ENCODE data around the gene PPM1N.

PPM1N gene

DNA sequence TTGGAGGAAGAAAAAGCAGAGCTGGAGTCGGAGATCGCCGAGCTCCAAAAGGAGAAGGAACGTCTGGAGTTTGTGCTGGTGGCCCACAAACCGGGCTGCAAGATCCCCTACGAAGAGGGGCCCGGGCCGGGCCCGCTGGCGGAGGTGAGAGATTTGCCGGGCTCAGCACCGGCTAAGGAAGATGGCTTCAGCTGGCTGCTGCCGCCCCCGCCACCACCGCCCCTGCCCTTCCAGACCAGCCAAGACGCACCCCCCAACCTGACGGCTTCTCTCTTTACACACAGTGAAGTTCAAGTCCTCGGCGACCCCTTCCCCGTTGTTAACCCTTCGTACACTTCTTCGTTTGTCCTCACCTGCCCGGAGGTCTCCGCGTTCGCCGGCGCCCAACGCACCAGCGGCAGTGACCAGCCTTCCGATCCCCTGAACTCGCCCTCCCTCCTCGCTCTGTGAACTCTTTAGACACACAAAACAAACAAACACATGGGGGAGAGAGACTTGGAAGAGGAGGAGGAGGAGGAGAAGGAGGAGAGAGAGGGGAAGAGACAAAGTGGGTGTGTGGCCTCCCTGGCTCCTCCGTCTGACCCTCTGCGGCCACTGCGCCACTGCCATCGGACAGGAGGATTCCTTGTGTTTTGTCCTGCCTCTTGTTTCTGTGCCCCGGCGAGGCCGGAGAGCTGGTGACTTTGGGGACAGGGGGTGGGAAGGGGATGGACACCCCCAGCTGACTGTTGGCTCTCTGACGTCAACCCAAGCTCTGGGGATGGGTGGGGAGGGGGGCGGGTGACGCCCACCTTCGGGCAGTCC lies 25.5 kb upstream of the PPM1N start:
- TF ChIP-seq JUND (IDR thresholded peaks at IDR 0.05; ENCODE audit: low read depth): no peak
- DNase-seq (ENCODE audit: low read depth in 1 of 2, low spot score in 1 of 2): peak in 1 of 2 experiments; percentile 35
- in situ Hi-C loops (cut with HindIII; ENCODE audit: low pct_unique_long_range_greater_than_20kb, low sequenced_read_pairs): no loop called here

DNA sequence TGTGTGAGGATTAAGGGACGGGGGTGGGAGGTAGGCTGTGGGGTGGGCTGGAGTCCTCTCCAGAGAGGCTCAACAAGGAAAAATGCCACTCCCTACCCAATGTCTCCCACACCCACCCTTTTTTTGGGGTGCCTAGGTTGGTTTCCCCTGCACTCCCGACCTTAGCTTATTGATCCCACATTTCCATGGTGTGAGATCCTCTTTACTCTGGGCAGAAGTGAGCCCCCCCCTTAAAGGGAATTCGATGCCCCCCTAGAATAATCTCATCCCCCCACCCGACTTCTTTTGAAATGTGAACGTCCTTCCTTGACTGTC lies 24.9 kb upstream of the PPM1N start:
- no peak for DNase-seq (ENCODE audit: low read depth in 1 of 2, low spot score in 1 of 2)
- TF ChIP-seq JUND (IDR thresholded peaks at IDR 0.05; ENCODE audit: low read depth): no peak
- in situ Hi-C loops (cut with HindIII; ENCODE audit: low pct_unique_long_range_greater_than_20kb, low sequenced_read_pairs): no loop called here

DNA sequence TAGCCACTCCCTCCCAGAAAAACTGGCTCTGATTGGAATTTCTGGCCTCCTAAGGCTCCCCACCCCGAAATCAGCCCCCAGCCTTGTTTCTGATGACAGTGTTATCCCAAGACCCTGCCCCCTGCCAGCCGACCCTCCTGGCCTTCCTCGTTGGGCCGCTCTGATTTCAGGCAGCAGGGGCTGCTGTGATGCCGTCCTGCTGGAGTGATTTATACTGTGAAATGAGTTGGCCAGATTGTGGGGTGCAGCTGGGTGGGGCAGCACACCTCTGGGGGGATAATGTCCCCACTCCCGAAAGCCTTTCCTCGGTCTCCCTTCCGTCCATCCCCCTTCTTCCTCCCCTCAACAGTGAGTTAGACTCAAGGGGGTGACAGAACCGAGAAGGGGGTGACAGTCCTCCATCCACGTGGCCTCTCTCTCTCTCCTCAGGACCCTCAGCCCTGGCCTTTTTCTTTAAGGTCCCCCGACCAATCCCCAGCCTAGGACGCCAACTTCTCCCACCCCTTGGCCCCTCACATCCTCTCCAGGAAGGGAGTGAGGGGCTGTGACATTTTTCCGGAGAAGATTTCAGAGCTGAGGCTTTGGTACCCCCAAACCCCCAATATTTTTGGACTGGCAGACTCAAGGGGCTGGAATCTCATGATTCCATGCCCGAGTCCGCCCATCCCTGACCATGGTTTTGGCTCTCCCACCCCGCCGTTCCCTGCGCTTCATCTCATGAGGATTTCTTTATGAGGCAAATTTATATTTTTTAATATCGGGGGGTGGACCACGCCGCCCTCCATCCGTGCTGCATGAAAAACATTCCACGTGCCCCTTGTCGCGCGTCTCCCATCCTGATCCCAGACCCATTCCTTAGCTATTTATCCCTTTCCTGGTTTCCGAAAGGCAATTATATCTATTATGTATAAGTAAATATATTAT lies 24.3 kb upstream of the PPM1N start:
- in situ Hi-C loops (cut with HindIII; ENCODE audit: low pct_unique_long_range_greater_than_20kb, low sequenced_read_pairs): no loop called here
- no peak for DNase-seq (ENCODE audit: low read depth in 1 of 2, low spot score in 1 of 2)
- no peak for TF ChIP-seq JUND (IDR thresholded peaks at IDR 0.05; ENCODE audit: low read depth)

DNA sequence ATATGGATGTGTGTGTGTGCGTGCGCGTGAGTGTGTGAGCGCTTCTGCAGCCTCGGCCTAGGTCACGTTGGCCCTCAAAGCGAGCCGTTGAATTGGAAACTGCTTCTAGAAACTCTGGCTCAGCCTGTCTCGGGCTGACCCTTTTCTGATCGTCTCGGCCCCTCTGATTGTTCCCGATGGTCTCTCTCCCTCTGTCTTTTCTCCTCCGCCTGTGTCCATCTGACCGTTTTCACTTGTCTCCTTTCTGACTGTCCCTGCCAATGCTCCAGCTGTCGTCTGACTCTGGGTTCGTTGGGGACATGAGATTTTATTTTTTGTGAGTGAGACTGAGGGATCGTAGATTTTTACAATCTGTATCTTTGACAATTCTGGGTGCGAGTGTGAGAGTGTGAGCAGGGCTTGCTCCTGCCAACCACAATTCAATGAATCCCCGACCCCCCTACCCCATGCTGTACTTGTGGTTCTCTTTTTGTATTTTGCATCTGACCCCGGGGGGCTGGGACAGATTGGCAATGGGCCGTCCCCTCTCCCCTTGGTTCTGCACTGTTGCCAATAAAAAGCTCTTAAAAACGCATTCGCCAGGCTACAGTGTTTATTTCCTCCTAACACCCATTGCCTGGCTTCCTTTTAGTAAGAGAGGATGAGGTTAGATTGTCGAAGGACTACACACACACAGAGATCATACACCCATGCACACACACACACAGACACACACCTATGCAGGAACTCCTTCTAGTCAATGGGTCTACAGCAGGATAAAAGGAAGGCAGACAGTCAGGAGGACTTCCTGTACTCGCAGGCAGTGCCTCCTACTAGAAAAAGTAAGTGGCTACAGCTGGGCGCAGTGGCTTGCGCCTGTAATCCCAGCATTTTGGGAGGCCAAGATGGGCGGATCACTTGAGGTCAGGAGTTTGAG lies 23.4 kb upstream of the PPM1N start:
- in situ Hi-C loops (cut with HindIII; ENCODE audit: low pct_unique_long_range_greater_than_20kb, low sequenced_read_pairs): no loop called here
- TF ChIP-seq JUND (IDR thresholded peaks at IDR 0.05; ENCODE audit: low read depth): no peak
- DNase-seq (ENCODE audit: low read depth in 1 of 2, low spot score in 1 of 2): no peak

DNA sequence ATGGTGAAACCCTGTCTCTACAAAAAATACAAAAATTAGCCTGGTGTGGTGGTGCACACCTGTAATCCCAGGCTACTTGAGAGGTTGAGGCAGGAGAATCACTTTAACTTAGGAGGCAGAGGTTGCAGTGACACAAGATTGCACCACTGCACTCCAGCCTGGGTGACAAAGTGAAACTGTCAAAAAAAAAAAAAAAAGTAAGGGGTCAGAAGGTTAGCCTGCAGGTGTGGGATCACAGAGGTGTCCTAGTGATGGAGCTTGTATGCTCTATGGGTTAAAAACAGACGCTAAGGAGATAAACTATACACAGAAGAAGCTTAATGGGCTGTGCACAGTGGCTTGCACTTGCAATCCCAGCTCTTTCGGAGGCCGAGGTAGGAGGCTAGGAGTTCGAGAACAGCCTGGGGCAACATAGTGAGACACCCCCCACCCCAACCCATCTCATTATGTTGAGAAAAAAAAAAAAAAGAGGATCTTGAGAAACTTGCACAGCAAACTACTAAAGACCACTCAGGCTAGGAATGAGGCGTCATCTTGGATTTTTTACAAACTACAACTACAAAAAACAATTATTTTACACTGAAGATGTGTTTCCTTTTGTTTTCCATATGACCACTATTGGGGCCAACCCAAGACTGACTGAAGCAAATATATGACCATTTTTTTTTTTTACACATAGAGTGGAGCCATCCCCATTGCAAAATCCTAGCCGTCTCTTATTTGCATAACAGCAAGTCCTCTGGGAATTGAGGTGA lies 22.5 kb upstream of the PPM1N start:
- in situ Hi-C loops (cut with HindIII; ENCODE audit: low pct_unique_long_range_greater_than_20kb, low sequenced_read_pairs): no loop called here
- DNase-seq (ENCODE audit: low read depth in 1 of 2, low spot score in 1 of 2): no peak
- TF ChIP-seq JUND (IDR thresholded peaks at IDR 0.05; ENCODE audit: low read depth): no peak

DNA sequence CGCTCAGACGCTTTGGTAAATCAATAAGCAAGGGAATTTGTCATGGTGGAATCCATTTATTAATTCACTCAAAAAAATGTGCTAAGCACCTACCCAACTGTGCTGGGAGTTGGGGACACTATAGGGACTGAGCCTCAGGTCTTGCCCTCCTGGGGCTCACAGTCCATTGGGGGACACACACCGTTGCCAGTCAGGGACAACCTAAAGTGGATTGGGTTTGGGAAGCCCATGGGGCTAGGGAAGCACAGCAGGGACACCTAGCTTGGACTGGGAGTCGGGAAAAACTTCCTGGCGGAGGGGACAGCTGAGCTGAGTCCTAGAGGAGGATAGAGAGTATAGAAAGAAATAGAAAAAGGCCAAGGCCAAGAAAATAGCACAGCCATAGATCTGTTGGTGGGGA lies 21.9 kb upstream of the PPM1N start:
- DNase-seq (ENCODE audit: low read depth in 1 of 2, low spot score in 1 of 2): no peak
- in situ Hi-C loops (cut with HindIII; ENCODE audit: low pct_unique_long_range_greater_than_20kb, low sequenced_read_pairs): no loop called here
- TF ChIP-seq JUND (IDR thresholded peaks at IDR 0.05; ENCODE audit: low read depth): no peak

DNA sequence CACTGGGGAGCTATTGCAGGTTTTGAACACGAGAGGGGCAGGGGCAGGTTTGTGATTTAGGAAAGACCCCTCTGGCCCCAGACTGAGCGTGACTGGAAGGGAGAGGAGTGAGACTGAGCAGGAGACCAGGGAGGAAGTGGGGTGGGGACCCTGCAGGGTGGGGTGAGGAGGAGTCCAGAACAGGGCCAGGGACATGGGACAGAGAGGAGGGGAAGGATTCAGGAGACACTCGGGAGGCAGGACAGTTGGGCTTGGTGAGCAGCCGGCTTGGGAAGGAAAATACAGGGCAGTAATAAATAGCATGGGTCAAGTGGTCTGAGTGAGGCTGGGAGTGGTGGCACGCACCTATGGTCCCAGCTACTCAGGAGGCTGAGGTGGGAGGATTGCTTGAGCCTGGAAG lies 21.1 kb upstream of the PPM1N start:
- in situ Hi-C loops (cut with HindIII; ENCODE audit: low pct_unique_long_range_greater_than_20kb, low sequenced_read_pairs): no loop called here
- no peak for DNase-seq (ENCODE audit: low read depth in 1 of 2, low spot score in 1 of 2)
- TF ChIP-seq JUND (IDR thresholded peaks at IDR 0.05; ENCODE audit: low read depth): no peak

DNA sequence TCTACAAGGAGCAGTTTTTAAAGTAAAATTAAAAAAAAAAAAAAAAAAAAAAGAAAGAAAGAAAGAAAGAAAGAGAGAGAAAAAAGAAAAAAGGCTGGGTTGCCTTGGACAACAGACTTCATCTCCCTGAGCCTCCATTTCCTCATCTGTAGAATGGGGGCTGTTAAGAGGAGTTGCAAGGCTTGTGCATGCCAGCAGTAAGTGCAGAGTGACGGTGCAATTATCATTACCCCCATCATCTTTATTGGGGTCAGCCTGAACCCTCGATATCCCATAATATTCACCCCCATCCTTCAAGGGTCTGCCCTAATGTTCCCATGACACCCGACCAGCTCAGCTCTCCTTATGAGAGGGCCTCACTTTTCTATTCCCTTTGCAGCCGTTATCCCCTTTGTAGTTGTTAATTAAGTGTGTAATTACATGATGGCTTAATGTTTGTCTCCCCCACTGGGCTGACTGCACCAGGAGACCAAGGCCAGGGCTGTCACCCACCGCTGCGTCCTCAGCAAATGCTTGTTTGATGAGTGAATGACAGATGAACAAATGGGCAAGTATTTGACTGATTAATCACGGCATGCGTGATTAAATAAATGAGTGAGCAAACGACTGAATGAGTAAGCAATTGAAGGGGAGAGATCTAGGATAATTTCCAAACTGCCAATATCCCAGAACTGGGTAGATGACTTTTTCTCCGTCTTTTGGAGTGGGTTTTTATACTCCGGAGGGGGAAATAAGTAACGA lies 20.4 kb upstream of the PPM1N start:
- in situ Hi-C loops (cut with HindIII; ENCODE audit: low pct_unique_long_range_greater_than_20kb, low sequenced_read_pairs): no loop called here
- no peak for DNase-seq (ENCODE audit: low read depth in 1 of 2, low spot score in 1 of 2)
- TF ChIP-seq JUND (IDR thresholded peaks at IDR 0.05; ENCODE audit: low read depth): no peak

DNA sequence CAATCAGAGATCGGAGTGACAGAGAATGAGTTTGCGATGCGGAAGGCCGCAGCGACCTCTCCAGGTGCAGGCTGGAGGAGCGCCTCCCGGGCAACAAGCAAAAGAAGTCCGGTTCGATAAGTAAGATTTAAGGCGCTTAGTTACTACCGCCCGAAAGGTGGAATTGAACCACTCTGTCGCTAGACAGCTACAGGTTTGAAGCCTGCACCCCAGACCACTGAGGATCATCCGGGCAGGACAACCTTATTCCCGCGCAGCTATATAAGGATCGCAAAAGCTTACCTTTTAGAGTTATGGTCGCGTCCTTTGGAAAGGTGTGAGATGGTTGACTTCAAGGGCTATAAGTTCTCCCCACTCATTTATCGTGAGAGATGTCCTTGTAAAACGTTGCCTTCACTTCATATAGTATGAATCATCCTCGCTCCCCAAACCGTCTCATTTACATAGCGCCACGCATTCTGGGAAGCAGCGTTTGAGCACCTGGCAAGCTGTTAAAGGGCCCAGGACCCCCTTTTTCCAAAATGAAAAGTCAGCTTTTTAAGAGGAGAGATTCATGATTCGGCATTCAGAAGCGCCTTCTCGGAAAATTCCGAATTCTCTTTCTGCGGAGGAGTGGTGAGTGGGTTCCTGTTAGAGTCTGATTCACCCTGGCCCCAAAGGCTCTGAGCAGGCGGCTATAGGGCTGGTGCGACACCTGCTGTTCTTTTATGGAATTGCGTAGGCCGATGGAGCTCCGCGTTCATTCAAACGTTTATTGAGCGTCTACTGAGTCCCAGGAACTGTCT lies 19.6 kb upstream of the PPM1N start:
- no peak for TF ChIP-seq JUND (IDR thresholded peaks at IDR 0.05; ENCODE audit: low read depth)
- in situ Hi-C loops (cut with HindIII; ENCODE audit: low pct_unique_long_range_greater_than_20kb, low sequenced_read_pairs): no loop called here
- peak in 1 of 2 experiments; percentile 86 for DNase-seq (ENCODE audit: low read depth in 1 of 2, low spot score in 1 of 2)

DNA sequence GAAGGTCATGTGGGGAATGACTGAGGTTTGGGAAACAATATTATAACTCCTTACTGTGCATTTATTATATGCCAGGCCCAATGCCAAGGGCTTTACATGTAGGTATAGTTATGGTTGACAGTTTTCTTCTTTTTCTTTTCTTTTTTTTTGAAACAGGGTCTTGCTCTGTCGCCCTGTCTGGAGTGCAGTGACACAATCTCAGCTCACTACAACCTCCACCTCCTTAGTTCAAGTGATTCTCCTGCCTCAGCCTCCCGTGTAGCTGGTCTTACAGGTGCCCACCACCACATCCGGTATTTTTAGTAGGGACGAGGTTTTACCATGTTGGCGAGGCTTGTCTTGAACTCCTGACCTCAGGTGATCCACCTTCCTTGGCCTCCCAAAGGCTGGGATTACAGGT lies 15.2 kb upstream of the PPM1N start:
- no peak for TF ChIP-seq JUND (IDR thresholded peaks at IDR 0.05; ENCODE audit: low read depth)
- in situ Hi-C loops (cut with HindIII; ENCODE audit: low pct_unique_long_range_greater_than_20kb, low sequenced_read_pairs): no loop called here
- DNase-seq (ENCODE audit: low read depth in 1 of 2, low spot score in 1 of 2): no peak
